ENCODE results near the gene SNX27.
A peak's percentile ranks its signal among the peaks of the same experiment; 100 is the strongest.

SNX27 gene

GRCh38 chr1:151720125-151720524 is 108.3 kb downstream of the SNX27 start:
- Histone ChIP-seq H3K36me3 (ENCODE audit: insufficient read depth) (no peaks in the 10 kb centered on the region), H3K27me3 (ENCODE audit: insufficient read depth, low read depth) (peaks cover 65% of the 10 kb centered on the region), H2AFZ (ENCODE audit: low read depth) (peak overlapping the region; percentile 91)

DNA sequence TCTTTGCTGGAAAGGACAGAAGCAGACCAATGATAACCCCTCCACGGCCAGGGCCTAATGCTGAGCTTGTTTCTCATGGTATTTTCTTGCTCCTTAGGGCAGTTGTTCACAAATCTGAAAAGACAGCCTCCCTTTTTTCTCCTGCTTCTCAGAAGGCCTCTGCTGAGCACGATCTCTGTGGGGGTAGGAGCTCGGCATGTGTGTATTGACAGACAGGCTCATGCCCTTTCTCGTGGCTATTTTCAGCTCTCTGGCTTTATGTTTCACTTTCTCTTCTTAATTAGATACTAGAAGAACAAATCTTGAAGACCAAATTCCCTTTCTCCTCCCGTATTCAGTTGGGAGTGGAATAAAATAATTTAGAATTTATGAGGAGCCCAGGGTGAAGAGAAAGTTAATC is 108.7 kb downstream of the SNX27 start:
- H3K27ac ChIP-seq = no peak overlapping the region

More at GRCh38 chr1:151720125-151720524, 108.3 kb downstream of the SNX27 start:
- H3K4me1 ChIP-seq (ENCODE audit: low read depth, poor library complexity, severe bottlenecking) = peaks cover 29% of the 10 kb centered on the region
- H3K4me3 ChIP-seq (IDR thresholded peaks at IDR 0.05; ENCODE audit: insufficient read depth, low read depth, low read length) = peak overlapping the region; percentile 100
- H3K9ac ChIP-seq = no peak overlapping the region; the same call in 1 of the 2 replicates
- H3K79me2 ChIP-seq (ENCODE audit: insufficient read depth, low read depth) = no peaks in the 10 kb centered on the region
- no peak overlapping the region for H3K27ac ChIP-seq
- no peak for TF ChIP-seq CTCF (conservative IDR thresholded peaks at IDR 0.05; ENCODE audit: low read depth, low read length)
- peak overlapping the region; percentile 82 for H3K4me2 ChIP-seq
- H4K20me1 ChIP-seq (ENCODE audit: insufficient read depth) = no peaks in the 10 kb centered on the region

GRCh38 chr1:151720974-151721787 is 109.3 kb downstream of the SNX27 start, which contains the start of gene RIIAD1:
Gene RIIAD1 (plus strand): TSS chr1:151721522. CDS start chr1:151721537, 15 bp downstream.
- peak; percentile 78 for TF ChIP-seq CTCF (conservative IDR thresholded peaks at IDR 0.05; ENCODE audit: low read depth, low read length)
- Histone ChIP-seq H3K4me3 (IDR thresholded peaks at IDR 0.05; ENCODE audit: insufficient read depth, low read depth, low read length) (peak within 1 kb of the TSS; percentile 100), H3K36me3 (ENCODE audit: insufficient read depth) (no peaks in the 10 kb centered on the region), H3K27ac (no peak within 1 kb of the TSS), H3K4me2 (peak within 1 kb of the TSS; percentile 82), H3K9ac (peak within 1 kb of the TSS; percentile 0; the same call in 1 of the 2 replicates), H2AFZ (ENCODE audit: low read depth) (peak within 1 kb of the TSS; percentile 91), H4K20me1 (ENCODE audit: insufficient read depth) (no peaks in the 10 kb centered on the region), H3K79me2 (ENCODE audit: insufficient read depth, low read depth) (no peaks in the 10 kb centered on the region), H3K27me3 (ENCODE audit: insufficient read depth, low read depth) (peaks cover 55% of the 10 kb centered on the region), H3K4me1 (ENCODE audit: low read depth, poor library complexity, severe bottlenecking) (peaks cover 29% of the 10 kb centered on the region)

More for the DNA sequence above, 108.7 kb downstream of the SNX27 start:
- no peaks in the 10 kb centered on the region for H3K79me2 ChIP-seq (ENCODE audit: insufficient read depth, low read depth)
- peak overlapping the region; percentile 82 for H3K4me2 ChIP-seq
- H3K4me3 ChIP-seq (IDR thresholded peaks at IDR 0.05; ENCODE audit: insufficient read depth, low read depth, low read length) = peak overlapping the region; percentile 100
- H3K4me1 ChIP-seq (ENCODE audit: low read depth, poor library complexity, severe bottlenecking) = peaks cover 29% of the 10 kb centered on the region
- H4K20me1 ChIP-seq (ENCODE audit: insufficient read depth) = no peaks in the 10 kb centered on the region
- H3K36me3 ChIP-seq (ENCODE audit: insufficient read depth) = no peaks in the 10 kb centered on the region
- no peak for TF ChIP-seq CTCF (conservative IDR thresholded peaks at IDR 0.05; ENCODE audit: low read depth, low read length)
- H3K9ac ChIP-seq = peak overlapping the region; percentile 0; the same call in 1 of the 2 replicates
- H2AFZ ChIP-seq (ENCODE audit: low read depth) = peak overlapping the region; percentile 91
- H3K27me3 ChIP-seq (ENCODE audit: insufficient read depth, low read depth) = peaks cover 61% of the 10 kb centered on the region

DNA sequence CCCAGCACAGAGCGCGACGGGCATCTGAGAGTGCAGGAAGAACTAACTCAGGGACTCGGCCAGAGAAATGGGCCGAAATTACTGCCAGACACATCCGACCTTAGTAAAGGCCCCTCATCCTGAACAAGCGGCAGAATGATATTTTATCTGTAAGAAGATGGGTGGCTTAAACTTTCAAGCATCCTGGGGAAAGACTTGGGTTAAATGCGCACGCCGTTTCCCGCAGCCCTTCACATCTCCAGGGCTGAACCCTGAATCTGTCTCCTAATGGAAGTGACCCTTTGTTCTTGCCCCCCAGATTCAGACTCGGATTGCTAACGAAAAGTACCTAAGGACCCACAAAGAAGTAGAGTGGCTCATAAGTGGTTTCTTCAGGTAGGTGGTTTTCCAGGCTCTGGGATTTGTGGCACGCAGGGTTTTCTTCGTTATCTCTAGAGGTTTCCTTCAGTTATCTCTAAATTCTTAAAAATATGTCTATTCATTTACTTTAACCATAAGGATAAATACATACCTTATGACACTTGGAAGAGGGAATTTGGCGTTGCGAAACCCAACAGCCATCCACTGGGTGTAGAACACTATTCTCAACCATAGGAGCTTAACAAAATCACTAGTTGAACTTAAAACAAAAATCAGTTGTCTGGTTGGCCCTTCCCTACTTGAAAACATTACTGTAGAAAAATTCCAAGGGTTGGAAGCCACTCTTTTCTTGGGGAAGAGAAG is 110.1 kb downstream of the SNX27 start:
- Histone ChIP-seq H3K36me3 (ENCODE audit: insufficient read depth) (no peaks in the 10 kb centered on the region), H3K4me2 (peak overlapping the region; percentile 82), H3K27me3 (ENCODE audit: insufficient read depth, low read depth) (peaks cover 49% of the 10 kb centered on the region), H3K4me3 (IDR thresholded peaks at IDR 0.05; ENCODE audit: insufficient read depth, low read depth, low read length) (peak overlapping the region; percentile 89), H3K79me2 (ENCODE audit: insufficient read depth, low read depth) (no peaks in the 10 kb centered on the region), H4K20me1 (ENCODE audit: insufficient read depth) (no peaks in the 10 kb centered on the region), H2AFZ (ENCODE audit: low read depth) (peak overlapping the region; percentile 91), H3K9ac (no peak overlapping the region), H3K27ac (no peak overlapping the region), H3K4me1 (ENCODE audit: low read depth, poor library complexity, severe bottlenecking) (peaks cover 26% of the 10 kb centered on the region)
- TF ChIP-seq CTCF (conservative IDR thresholded peaks at IDR 0.05; ENCODE audit: low read depth, low read length) = no peak
